ENCODE measurements around the gene RGS16. TPM values are rescaled to one million over a fixed set of nuclear protein-coding genes. Genes with fewer than 3 reads are reported as not detected.

RGS16 gene
- total RNA-seq, 4 donors from 2014 or later = 1.1 to 2.2 (median 1.3) TPM

DNA sequence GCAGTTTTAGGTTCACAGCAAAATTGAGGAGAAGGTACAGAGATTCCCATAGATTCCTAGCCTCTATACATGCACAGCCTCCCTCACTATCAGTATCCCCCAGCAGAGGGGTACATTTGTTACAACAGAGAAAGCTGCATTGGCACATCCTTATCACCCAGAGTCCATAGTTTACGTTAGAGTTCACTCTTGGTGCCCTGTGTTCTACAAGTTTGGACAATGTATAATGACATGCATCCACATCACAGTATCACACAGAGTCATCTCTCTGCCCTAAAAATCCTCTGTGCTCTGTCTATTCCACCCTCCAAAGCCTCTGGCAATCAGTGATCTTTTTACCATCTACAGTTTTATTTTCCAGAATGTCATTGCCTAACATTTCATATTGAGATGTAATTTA lies 22.3 kb upstream of the RGS16 start:
- Histone ChIP-seq H3K36me3 (no peaks in the 10 kb centered on the region), H3K27me3 (no peaks in the 10 kb centered on the region), H3K27ac (no peak overlapping the region), H3K9me3 (no peaks in the 10 kb centered on the region), H3K4me3 (no peak overlapping the region), H3K4me1 (peaks cover 0 to 38% (median 0%) of the 10 kb centered on the region in 3 donors)
- intact Hi-C loops (cut with DNase I) = no loop called here
- 50 to 53% methylated on average over 1 of the region's 1 CpG for WGBS, 2 donors
- TF ChIP-seq, protein P1, sequence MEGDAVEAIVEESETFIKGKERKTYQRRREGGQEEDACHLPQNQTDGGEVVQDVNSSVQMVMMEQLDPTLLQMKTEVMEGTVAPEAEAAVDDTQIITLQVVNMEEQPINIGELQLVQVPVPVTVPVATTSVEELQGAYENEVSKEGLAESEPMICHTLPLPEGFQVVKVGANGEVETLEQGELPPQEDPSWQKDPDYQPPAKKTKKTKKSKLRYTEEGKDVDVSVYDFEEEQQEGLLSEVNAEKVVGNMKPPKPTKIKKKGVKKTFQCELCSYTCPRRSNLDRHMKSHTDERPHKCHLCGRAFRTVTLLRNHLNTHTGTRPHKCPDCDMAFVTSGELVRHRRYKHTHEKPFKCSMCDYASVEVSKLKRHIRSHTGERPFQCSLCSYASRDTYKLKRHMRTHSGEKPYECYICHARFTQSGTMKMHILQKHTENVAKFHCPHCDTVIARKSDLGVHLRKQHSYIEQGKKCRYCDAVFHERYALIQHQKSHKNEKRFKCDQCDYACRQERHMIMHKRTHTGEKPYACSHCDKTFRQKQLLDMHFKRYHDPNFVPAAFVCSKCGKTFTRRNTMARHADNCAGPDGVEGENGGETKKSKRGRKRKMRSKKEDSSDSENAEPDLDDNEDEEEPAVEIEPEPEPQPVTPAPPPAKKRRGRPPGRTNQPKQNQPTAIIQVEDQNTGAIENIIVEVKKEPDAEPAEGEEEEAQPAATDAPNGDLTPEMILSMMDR (IDR thresholded peaks at IDR 0.05) = no peak
- TF ChIP-seq POLR2A (IDR thresholded peaks at IDR 0.05) = no peak
- no peak for DNase-seq

- no peak overlapping the region for H3K4me3 ChIP-seq
- intact Hi-C loops (cut with DNase I) = no loop called here
- no peak for TF ChIP-seq POLR2A (IDR thresholded peaks at IDR 0.05)
- TF ChIP-seq, protein P1 (IDR thresholded peaks at IDR 0.05) = no peak
- DNase-seq = no peak
- peaks cover 0 to 38% (median 0%) of the 10 kb centered on the region in 3 donors for H3K4me1 ChIP-seq
- 19 to 53% methylated on average over 1 of the region's 1 CpG for WGBS, 2 donors
- H3K27ac ChIP-seq = no peak overlapping the region
- no peaks in the 10 kb centered on the region for H3K27me3 ChIP-seq
- H3K9me3 ChIP-seq = no peaks in the 10 kb centered on the region
- no peaks in the 10 kb centered on the region for H3K36me3 ChIP-seq
These were observed 21.7 kb upstream of the RGS16 start for GRCh38 chr1:182625719-182626504.

DNA sequence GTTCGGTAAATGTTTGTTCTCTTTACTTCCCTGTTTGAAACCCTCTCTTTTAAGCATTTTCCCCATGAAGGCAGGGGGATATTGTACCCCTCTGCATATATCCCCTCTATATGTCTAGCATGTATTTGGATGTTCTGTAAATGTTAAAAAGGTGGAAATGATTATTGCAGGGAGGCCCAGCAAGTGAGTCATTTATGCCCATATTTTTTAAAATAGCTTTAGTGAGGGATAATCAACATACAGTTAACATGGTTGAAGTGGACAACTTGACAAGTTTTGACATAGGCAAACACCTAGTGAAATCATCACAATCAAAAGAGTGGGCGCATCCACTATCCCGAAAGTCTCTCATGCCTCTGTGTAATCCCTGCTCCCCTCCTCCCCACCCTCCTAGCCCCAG lies 20.8 kb upstream of the RGS16 start:
- Histone ChIP-seq H3K9me3 (no peaks in the 10 kb centered on the region), H3K27ac (no peak overlapping the region), H3K4me1 (peaks cover 0 to 35% (median 0%) of the 10 kb centered on the region in 3 donors), H3K4me3 (no peak overlapping the region), H3K27me3 (no peaks in the 10 kb centered on the region), H3K36me3 (no peaks in the 10 kb centered on the region)
- WGBS, 2 donors = 66 to 80% methylated on average over 3 of the region's 3 CpGs
- DNase-seq = no peak
- TF ChIP-seq POLR2A (IDR thresholded peaks at IDR 0.05) = no peak
- TF ChIP-seq, protein P1 (IDR thresholded peaks at IDR 0.05) = no peak
- intact Hi-C loops (cut with DNase I) = no loop called here

- Histone ChIP-seq H3K9me3 (no peaks in the 10 kb centered on the region), H3K27me3 (no peaks in the 10 kb centered on the region), H3K27ac (no peak overlapping the region), H3K36me3 (no peaks in the 10 kb centered on the region), H3K4me3 (no peak overlapping the region), H3K4me1 (peaks cover 0 to 32% (median 0%) of the 10 kb centered on the region in 3 donors)
- DNase-seq = no peak
- TF ChIP-seq, protein P1 (IDR thresholded peaks at IDR 0.05) = no peak
- no peak for TF ChIP-seq POLR2A (IDR thresholded peaks at IDR 0.05)
- 0 to 18% methylated on average over 1 of the region's 1 CpG for WGBS, 2 donors
- intact Hi-C loops (cut with DNase I) = no loop called here
These were observed 20.4 kb upstream of the RGS16 start for GRCh38 chr1:182624577-182624976.

- Histone ChIP-seq H3K4me3 (no peak overlapping the region), H3K9me3 (no peaks in the 10 kb centered on the region), H3K27ac (no peak overlapping the region), H3K4me1 (peaks cover 0 to 34% (median 0%) of the 10 kb centered on the region in 3 donors), H3K36me3 (no peaks in the 10 kb centered on the region), H3K27me3 (no peaks in the 10 kb centered on the region)
- 35 to 56% methylated on average over 6 of the region's 6 CpGs for WGBS, 2 donors
- no peak for DNase-seq
- intact Hi-C loops (cut with DNase I) = no loop called here
- TF ChIP-seq, protein P1 (IDR thresholded peaks at IDR 0.05) = no peak
- TF ChIP-seq POLR2A (IDR thresholded peaks at IDR 0.05) = no peak
These were observed 18.8 kb upstream of the RGS16 start for GRCh38 chr1:182622901-182623528.
